Activated gamma-delta T cell (primary cell): ENCODE data around the gene TPP2.

Source experiments
- DNase-seq: peaks from one replicate; lab custom pipeline; 2025; lab: John Stamatoyannopoulos, UW
- total RNA-seq, 2 donors: gene quantifications; one replicate each; lab custom pipeline; 2026; lab: John Stamatoyannopoulos, UW

TPP2 gene
- total RNA-seq, result 382 to 613 reads per million in 2 donors

GRCh38 chr13:102596147-102597028 is at the start of gene TPP2:
TSS of gene TPP2 (plus strand) at chr13:102596986. CDS start at chr13:102597039, 53 bp downstream.
- DNase-seq, result peak; percentile 99

GRCh38 chr13:102548811-102549210 is 48.0 kb upstream of the TPP2 start:
- no peak for DNase-seq

- DNase-seq, result no peak
These were observed 46.3 kb upstream of the TPP2 start for GRCh38 chr13:102550507-102550906.

GRCh38 chr13:102555914-102556553 is 40.8 kb upstream of the TPP2 start:
- DNase-seq, result no peak

- no peak for DNase-seq
These were observed 40.0 kb upstream of the TPP2 start for GRCh38 chr13:102556806-102557205.

- DNase-seq, result no peak
These were observed 38.8 kb upstream of the TPP2 start for GRCh38 chr13:102558029-102558428.

GRCh38 chr13:102561933-102562332 is 34.9 kb upstream of the TPP2 start:
- no peak for DNase-seq

GRCh38 chr13:102563267-102563666 is 33.5 kb upstream of the TPP2 start:
- DNase-seq, result no peak

GRCh38 chr13:102564564-102564963 is 32.2 kb upstream of the TPP2 start:
- DNase-seq, result no peak

- no peak for DNase-seq
These were observed 30.3 kb upstream of the TPP2 start for GRCh38 chr13:102566513-102566912.

GRCh38 chr13:102567857-102568256 is 28.9 kb upstream of the TPP2 start:
- DNase-seq, result no peak

- DNase-seq, result no peak
These were observed 27.3 kb upstream of the TPP2 start for GRCh38 chr13:102569488-102569887.

GRCh38 chr13:102571075-102571474 is 25.7 kb upstream of the TPP2 start:
- no peak for DNase-seq

- DNase-seq, result no peak
These were observed 24.5 kb upstream of the TPP2 start for GRCh38 chr13:102572323-102572722.

GRCh38 chr13:102580552-102581169 is 16.1 kb upstream of the TPP2 start:
- no peak for DNase-seq

GRCh38 chr13:102582256-102582655 is 14.5 kb upstream of the TPP2 start:
- no peak for DNase-seq

- no peak for DNase-seq
These were observed 12.4 kb upstream of the TPP2 start for GRCh38 chr13:102584434-102584833.

GRCh38 chr13:102586615-102587014 is 10.2 kb upstream of the TPP2 start:
- no peak for DNase-seq

- DNase-seq, result no peak
These were observed 8.9 kb upstream of the TPP2 start for GRCh38 chr13:102587916-102588315.

- DNase-seq, result no peak
These were observed 7.4 kb upstream of the TPP2 start for GRCh38 chr13:102589301-102589822.

GRCh38 chr13:102591988-102592781 is 4.6 kb upstream of the TPP2 start:
- DNase-seq, result peak; percentile 17

GRCh38 chr13:102593466-102593865 is 3.3 kb upstream of the TPP2 start:
- no peak for DNase-seq
